GM23338 (cell line): ENCODE results near the gene PCDH1.

Source experiments
- CREB1 ChIP-seq: fragments of 250-450 bp; sonication (Bioruptor Pico); IDR thresholded peaks from 2 replicates; pipeline ENCODE4 v1.5.0; 2020; ENCODE audit warnings: low read depth, mild to moderate bottlenecking, moderate library complexity
- CTCF ChIP-seq, 2 experiments: fragments of 200-600 bp in 1 of 2; sonication (generic) in 1 of 2; conservative IDR thresholded peaks; 2 replicates each; pipeline versions ENCODE4 v1.5.1 to v1.6.1; 2016 to 2017; ENCODE audit warnings: antibody characterized with exemption in 2 of 2, low read depth in 2 of 2, mild to moderate bottlenecking in 2 of 2, moderate library complexity in 1 of 2
- EZH2 ChIP-seq: fragments of 200-600 bp; sonication (generic); IDR thresholded peaks from one replicate; pipeline ENCODE4 v1.8.0; 2017; ENCODE audit warnings: antibody characterized with exemption, mild to moderate bottlenecking, low read depth; ENCODE audit not compliant: unreplicated experiment
- EZH2phosphoT487 ChIP-seq: fragments of 200-600 bp; sonication (generic); IDR thresholded peaks from one replicate; pipeline ENCODE4 v1.8.1; 2018; ENCODE audit warnings: antibody characterized with exemption; ENCODE audit not compliant: unreplicated experiment
- POLR2AphosphoS5 ChIP-seq: IDR thresholded peaks from 2 replicates; pipeline ENCODE4 v1.6.1; 2016; ENCODE audit warnings: antibody characterized with exemption, low read depth
- TF ChIP-seq, protein P1 (sequence below): IDR thresholded peaks from one replicate; pipeline ENCODE4 v1.6.1; 2018; ENCODE audit warnings: antibody characterized with exemption; ENCODE audit not compliant: unreplicated experiment

DNA sequence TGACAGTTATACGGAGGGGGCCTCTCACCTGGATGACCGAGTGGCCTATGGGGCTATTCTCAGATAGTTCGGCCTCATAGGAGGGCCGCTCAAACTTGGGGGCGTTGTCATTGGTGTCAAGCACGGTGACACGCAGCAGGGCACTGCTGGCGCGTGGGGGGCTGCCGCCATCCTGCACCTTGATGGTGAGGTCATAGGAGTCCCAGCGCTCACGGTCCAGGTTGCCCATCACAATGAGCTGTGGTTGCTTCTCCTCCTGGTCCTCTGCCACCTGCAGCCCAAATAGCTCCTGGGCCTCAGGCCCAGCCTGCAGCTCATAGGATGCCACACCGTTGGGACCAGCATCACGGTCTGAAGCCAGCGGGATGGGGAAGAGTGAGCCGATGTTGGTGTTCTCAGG lies 9.7 kb downstream of the PCDH1 start:
- TF ChIP-seq, protein P1, sequence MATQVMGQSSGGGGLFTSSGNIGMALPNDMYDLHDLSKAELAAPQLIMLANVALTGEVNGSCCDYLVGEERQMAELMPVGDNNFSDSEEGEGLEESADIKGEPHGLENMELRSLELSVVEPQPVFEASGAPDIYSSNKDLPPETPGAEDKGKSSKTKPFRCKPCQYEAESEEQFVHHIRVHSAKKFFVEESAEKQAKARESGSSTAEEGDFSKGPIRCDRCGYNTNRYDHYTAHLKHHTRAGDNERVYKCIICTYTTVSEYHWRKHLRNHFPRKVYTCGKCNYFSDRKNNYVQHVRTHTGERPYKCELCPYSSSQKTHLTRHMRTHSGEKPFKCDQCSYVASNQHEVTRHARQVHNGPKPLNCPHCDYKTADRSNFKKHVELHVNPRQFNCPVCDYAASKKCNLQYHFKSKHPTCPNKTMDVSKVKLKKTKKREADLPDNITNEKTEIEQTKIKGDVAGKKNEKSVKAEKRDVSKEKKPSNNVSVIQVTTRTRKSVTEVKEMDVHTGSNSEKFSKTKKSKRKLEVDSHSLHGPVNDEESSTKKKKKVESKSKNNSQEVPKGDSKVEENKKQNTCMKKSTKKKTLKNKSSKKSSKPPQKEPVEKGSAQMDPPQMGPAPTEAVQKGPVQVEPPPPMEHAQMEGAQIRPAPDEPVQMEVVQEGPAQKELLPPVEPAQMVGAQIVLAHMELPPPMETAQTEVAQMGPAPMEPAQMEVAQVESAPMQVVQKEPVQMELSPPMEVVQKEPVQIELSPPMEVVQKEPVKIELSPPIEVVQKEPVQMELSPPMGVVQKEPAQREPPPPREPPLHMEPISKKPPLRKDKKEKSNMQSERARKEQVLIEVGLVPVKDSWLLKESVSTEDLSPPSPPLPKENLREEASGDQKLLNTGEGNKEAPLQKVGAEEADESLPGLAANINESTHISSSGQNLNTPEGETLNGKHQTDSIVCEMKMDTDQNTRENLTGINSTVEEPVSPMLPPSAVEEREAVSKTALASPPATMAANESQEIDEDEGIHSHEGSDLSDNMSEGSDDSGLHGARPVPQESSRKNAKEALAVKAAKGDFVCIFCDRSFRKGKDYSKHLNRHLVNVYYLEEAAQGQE: no peak
- TF ChIP-seq CTCF (conservative IDR thresholded peaks at IDR 0.05; ENCODE audit: low read depth in 2 of 2) (no peak), POLR2AphosphoS5 (no peak), EZH2phosphoT487 (no peak), CREB1 (CRISPR knock-in tag) (no peak), EZH2 (no peak)
